Measurements from ENCODE around the gene CPA4. TPM values are rescaled to one million over a fixed set of nuclear protein-coding genes. Genes with fewer than 3 reads are reported as not detected.
"Not testable (repeated sequence)": the region's sequence is repeated elsewhere in the genome, so short reads cannot be mapped to it uniquely, and the experiment has no call there.

The CPA4 gene
- 63.8 TPM for total RNA-seq

DNA sequence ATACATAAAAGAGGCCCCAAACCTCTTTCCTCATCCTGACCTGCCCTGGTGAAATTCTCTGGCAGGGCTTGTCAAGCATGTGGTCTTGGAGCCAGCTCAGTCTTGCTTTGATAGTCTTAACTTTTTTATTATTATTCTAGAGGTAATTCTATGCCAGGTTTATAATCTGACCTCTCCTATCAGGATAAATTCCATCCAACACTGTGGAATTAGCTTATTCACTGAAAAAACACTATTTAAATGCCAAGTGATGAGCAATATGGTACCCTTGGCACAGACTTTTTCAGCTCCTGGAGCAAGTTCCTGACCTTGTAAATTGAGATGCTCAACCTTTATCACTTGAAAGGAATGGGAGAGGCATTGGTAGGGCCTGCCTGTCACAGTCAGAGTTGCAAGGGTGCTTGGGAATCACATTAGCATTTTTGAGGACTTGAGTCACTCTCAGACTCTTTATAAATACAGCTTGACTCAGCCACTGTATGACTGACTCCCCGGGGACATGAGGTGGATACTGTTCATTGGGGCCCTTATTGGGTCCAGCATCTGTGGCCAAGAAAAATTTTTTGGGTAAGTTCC is at the start of gene CPA4:
Gene CPA4 (plus strand): TSS at position 480 of the 576 bp plus-strand sequence. CDS start 20 bp downstream, at position 500.
- peak; percentile 63 for DNase-seq

GRCh38 chr7:130243486-130243885 is 49.5 kb upstream of the CPA4 start:
- peak; percentile 48 for DNase-seq

GRCh38 chr7:130246491-130246890 is 46.5 kb upstream of the CPA4 start:
- not testable (repeated sequence) for DNase-seq

DNA sequence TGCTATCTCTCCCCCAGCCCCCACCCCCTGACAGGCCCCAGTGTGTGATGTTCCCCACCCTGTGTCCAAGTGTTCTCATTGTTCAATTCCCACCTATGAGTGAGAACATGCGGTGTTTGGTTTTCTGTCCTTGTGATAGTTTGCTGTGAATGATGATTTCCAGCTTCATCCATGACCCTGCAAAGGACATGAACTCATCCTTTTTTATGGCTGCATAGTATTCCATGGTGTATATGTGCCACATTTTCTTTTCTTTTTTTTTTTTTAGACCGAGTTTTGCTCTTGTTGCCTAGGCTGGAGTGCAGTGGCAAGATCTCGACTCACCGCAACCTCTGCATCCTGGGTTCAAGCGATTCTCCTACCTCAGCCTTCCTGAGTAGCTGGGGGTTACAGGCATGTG is 44.1 kb upstream of the CPA4 start:
- DNase-seq: not testable (repeated sequence)

GRCh38 chr7:130249626-130250025 is 43.3 kb upstream of the CPA4 start:
- DNase-seq: not testable (repeated sequence)

- DNase-seq: no peak
Measured at GRCh38 chr7:130254555-130254954, 38.4 kb upstream of the CPA4 start.

- no peak for DNase-seq
Measured at GRCh38 chr7:130256704-130257103, 36.3 kb upstream of the CPA4 start.

- DNase-seq: no peak
Measured at GRCh38 chr7:130258494-130259078, 34.4 kb upstream of the CPA4 start.

GRCh38 chr7:130262448-130262847 is 30.5 kb upstream of the CPA4 start:
- DNase-seq: no peak

DNA sequence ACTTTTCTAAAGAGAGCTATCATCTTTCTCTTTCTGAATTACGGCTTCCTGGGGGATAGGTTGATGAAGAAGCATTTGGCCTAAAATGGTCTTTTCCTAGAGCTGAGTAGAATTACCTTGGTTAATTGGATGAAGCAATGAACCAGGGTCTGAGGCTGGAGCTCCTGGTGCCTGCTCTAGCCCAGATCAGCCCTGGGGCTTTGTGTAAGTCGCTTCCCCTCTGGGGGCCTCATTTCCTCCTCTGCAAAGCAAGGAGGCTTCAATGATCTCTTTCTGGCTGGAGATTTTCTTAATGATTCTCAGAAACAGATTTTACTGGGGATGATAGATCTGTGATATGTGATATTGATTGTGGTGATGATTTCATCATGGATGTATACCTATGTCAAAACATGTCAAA is 29.8 kb upstream of the CPA4 start:
- no peak for DNase-seq

DNA sequence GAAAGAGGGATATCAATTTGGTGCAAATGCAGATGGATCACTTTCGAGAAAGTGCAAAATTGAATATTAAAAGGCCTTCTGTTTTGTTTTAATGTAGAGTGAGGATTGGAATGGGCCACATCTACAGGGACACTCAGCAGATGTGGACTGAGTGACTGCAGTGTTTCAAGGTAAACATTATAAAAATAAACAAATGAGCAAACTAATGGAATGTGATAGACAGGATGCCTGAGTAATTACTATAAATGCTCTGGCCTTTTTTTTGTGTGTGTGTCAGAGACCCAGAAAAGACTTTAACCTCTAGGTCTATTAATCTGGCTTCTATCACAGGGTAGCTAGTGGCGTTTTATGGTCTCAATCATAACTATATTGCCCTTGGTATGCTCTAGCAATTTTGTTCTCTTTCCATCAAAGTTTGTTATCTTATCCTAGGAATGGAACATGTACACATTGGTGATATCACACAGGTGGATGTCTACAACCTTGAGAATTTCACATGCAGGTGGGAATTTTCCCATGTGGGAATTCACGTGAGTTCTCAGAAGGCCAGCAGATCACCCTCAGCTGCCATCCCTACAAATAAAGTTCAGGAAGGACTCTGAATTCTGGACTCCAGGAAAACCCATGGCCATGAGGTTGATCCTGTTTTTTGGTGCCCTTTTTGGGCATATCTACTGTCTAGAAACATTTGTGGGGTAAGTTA is 26.6 kb upstream of the CPA4 start, which contains the start of gene CPA2:
Gene CPA2 (plus strand): TSS at position 606 of the 703 bp plus-strand sequence. CDS start 19 bp downstream, at position 625.
- no peak for DNase-seq

DNA sequence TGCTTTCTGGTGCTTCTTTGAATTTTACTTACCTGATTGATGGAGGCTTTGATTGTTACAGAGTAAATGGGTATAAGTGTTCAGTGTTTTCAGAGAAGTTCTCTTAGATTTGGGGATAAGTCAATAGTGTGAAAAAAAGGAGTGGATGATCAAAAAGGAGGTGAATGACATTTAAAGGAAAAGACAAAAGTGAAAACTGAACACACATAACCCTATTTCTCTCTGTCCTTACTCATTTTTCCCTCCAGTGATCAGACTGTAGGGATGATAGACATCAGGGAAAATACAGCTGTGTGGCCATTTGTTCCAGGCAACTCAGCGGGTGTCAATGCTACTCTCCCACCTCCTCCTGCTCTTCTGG is 26.0 kb upstream of the CPA4 start:
- DNase-seq: no peak

GRCh38 chr7:130268463-130269317 is 24.3 kb upstream of the CPA4 start:
- DNase-seq: no peak

DNA sequence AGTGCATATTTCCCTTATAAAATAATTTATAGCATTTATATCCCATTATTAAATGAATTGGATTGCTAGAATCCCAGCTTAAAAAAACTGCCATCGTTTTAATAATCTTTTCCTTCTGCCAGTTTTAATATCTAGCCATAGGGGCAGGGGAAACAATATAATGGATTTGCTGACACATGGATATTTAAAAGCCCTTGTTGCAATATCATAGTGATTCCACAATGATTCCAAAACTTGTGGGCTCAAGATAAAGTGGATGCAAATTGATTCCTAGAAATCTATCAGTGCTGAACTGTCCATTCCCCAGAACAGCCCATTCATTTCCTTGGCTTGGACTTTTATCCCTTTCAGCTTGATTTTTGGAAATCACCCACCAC is 23.7 kb upstream of the CPA4 start:
- DNase-seq: no peak

DNA sequence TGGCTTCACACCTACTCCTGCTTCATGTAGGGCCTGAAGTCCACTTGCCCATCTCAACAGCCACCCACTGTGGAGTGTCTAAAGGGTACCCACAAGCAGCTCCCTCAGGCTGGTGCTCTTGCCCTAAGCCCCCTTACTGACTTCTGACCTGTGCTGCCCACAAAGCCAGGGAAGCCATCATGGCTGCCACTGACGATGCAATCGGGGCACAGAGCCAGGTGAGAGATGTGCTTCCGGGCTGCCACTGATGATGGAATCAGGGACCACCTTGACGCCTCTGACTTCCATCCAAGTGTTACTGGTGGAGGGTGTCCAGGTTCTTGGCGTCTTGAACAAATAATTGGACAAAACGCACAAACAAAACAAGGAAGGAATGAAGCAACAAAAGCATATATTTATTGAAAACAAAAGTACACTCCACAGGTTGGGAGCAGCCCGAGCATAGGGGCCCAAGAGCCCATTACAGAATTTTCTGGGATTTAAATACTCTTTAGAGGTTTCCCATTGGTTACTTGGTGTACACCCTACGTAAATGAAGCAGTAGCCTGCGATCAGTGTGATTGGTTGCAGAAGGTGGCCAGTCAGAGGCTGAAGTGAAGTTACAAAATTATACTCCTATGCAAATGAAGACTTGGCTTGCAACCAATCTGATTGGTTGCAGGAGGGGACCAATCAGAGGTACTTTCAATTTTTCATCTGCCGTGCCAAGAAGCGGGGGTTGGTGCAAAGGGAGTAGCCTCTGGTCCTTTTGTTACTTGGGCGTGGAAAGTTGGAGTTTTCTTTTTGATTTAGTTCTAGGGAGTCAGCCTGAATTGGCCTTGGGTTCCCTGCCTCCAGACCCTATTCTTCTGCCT is 21.8 kb upstream of the CPA4 start:
- no peak for DNase-seq

DNA sequence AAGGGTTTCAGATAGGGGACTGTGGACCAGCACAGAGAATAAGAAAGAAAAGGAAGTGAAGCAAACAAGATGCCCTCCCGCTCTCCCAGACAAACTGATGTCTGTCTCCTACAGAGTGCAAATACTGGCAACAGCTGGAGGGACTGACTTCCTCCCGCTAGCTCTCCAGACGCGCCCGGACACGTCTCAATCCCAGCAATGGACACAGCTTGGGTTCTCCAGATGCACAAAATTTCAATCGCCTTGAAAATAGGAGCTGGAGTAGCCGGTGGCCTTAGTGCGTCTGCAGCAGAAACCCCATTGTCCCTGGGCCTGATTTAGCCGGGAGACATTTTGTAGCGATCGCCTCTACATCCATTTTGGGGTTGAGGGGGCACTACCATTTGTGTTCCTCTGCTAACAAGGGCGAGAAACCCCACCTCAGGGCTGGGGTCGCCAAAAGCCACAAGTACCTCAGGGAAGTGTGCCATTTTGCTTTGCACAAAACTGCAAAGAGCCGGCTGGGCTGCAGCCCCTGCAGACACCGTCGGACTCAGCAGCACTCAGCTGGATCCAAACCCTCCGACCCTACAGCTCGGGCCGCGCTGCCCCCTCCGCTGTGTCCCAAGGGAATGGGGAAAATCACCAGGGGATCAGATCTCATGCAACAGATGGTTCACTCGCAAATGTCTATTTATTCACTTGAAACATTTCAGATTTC is 20.4 kb upstream of the CPA4 start:
- DNase-seq: no peak

- peak; percentile 84 for DNase-seq
Measured at GRCh38 chr7:130273081-130273932, 19.7 kb upstream of the CPA4 start.

- peak; percentile 80 for DNase-seq
Measured at GRCh38 chr7:130273933-130274255, 19.1 kb upstream of the CPA4 start.

DNA sequence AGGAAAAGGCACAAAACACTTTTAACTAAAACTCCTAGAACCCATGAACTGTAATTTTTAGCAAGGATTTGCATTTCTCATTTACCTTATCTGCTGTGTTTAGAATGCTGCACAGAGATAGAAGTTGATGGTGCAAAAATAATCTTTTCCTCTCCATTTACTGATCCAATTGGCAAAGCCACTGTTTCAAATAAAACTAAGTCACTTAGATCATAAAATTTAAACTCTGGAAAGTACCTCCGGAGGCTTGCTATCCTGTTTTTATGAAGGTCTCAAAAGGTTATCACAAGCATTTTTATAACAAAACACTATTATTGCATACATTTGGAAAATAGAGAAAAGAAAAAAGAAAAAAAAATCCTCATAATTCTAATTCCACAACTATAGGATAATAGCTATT is 18.7 kb upstream of the CPA4 start:
- DNase-seq: no peak

- peak; percentile 29 for DNase-seq
Measured at GRCh38 chr7:130274983-130275591, 17.9 kb upstream of the CPA4 start.

Measured in skin of body (tissue), 2 donors.